Loucy (cell line): ENCODE measurements around the gene GOLGA5.
"Not testable (repeated sequence)": the region's sequence is repeated elsewhere in the genome, so short reads cannot be mapped to it uniquely, and the experiment has no call there.

Experiments used
- H2AFZ ChIP-seq: fragments of 200-600 bp; sonication (generic); 2 replicates; pipeline ENCODE4 v1.6.0; 2016; ENCODE audit warnings: antibody characterized with exemption, mild to moderate bottlenecking, low read length, moderate library complexity
- H3F3A ChIP-seq: fragments of 200-600 bp; 2 replicates; pipeline ENCODE4 v1.6.0; 2016; ENCODE audit warnings: antibody characterized with exemption, low read depth, mild to moderate bottlenecking
- H3K27me3 ChIP-seq: fragments of 200-600 bp; sonication (generic); 2 replicates; pipeline ENCODE4 v1.6.1; 2014; ENCODE audit warnings: low read length, mild to moderate bottlenecking; ENCODE audit not compliant: insufficient read depth, poor library complexity, severe bottlenecking
- H3K36me3 ChIP-seq: fragments of 200-600 bp; sonication (generic); 2 replicates; pipeline ENCODE4 v1.6.1; 2016; ENCODE audit warnings: low read length; ENCODE audit not compliant: insufficient read depth
- H3K4me1 ChIP-seq: fragments of 200-600 bp; sonication (generic); 2 replicates; pipeline ENCODE4 v1.5.1; 2014; ENCODE audit warnings: low read length, mild to moderate bottlenecking; ENCODE audit not compliant: insufficient read depth, poor library complexity, severe bottlenecking
- H3K4me2 ChIP-seq: fragments of 200-600 bp; sonication (generic); 2 replicates; pipeline ENCODE4 v1.6.0; 2014; ENCODE audit warnings: antibody characterized with exemption, low read length, low read depth, mild to moderate bottlenecking; ENCODE audit not compliant: poor library complexity, severe bottlenecking
- H3K4me3 ChIP-seq: fragments of 200-600 bp; sonication (generic); 2 replicates; pipeline ENCODE4 v1.5.1; 2014; ENCODE audit warnings: low read length, mild to moderate bottlenecking, mixed read lengths; ENCODE audit not compliant: poor library complexity, severe bottlenecking
- H3K79me2 ChIP-seq: fragments of 200-600 bp; sonication (generic); 2 replicates; pipeline ENCODE4 v1.6.1; 2014; ENCODE audit warnings: low read length; ENCODE audit not compliant: insufficient read depth
- H3K9ac ChIP-seq: fragments of 200-600 bp; sonication (generic); 2 replicates; pipeline ENCODE4 v1.6.0; 2014; ENCODE audit warnings: mild to moderate bottlenecking, low read depth, low read length, moderate library complexity; ENCODE audit not compliant: poor library complexity, severe bottlenecking
- H3K9me2 ChIP-seq: fragments of 200-600 bp; sonication (generic); replicated peaks from 2 replicates; pipeline ENCODE4 v1.6.1; 2016; ENCODE audit warnings: low read depth, low read length, mixed read lengths
- H3K9me3 ChIP-seq: fragments of 200-600 bp; sonication (generic); 2 replicates; pipeline ENCODE4 v1.6.1; 2014; ENCODE audit warnings: mild to moderate bottlenecking, antibody characterized with exemption, low read length, low read depth; ENCODE audit not compliant: insufficient read depth
- H4K20me1 ChIP-seq: fragments of 200-600 bp; sonication (generic); 2 replicates; pipeline ENCODE4 v1.6.0; 2014; ENCODE audit warnings: antibody characterized with exemption, low read length, mild to moderate bottlenecking; ENCODE audit not compliant: insufficient read depth, poor library complexity, severe bottlenecking
- CTCF ChIP-seq: fragments of 200-600 bp; sonication (generic); conservative IDR thresholded peaks from 2 replicates; pipeline ENCODE4 v1.5.1; 2014; ENCODE audit warnings: mild to moderate bottlenecking, antibody characterized with exemption, low read length
- EZH2phosphoT487 ChIP-seq: fragments of 200-600 bp; IDR thresholded peaks from 2 replicates; pipeline ENCODE4 v1.6.1; 2018; ENCODE audit warnings: antibody characterized with exemption, mild to moderate bottlenecking, moderate library complexity, borderline replicate concordance

Gene GOLGA5

GRCh38 chr14:92802678-92803077, 8.6 kb downstream of the GOLGA5 start:
- Histone ChIP-seq H3K36me3 (peaks cover 23% of the 10 kb centered on the region), H3K4me3 (peak overlapping the region; percentile 27), H3K9ac (no peak overlapping the region), H3K4me1 (peaks cover 40% of the 10 kb centered on the region), H4K20me1 (peaks cover 8% of the 10 kb centered on the region), H3K27me3 (no peaks in the 10 kb centered on the region), H3K9me3 (no peaks in the 10 kb centered on the region), H3K9me2 (no peaks in the 10 kb centered on the region), H2AFZ (no peak overlapping the region), H3K4me2 (no peak overlapping the region), H3F3A (0 out of 2 replicates have a peak, but pooled peaks cover 5% of the 10 kb centered on the region), H3K79me2 (peaks cover 32% of the 10 kb centered on the region; the same call in 1 of the 2 replicates)
- no peak for TF ChIP-seq CTCF
- TF ChIP-seq EZH2phosphoT487: no peak

GRCh38 chr14:92813201-92813600, 19.1 kb downstream of the GOLGA5 start:
- no peaks in the 10 kb centered on the region for H4K20me1 ChIP-seq
- no peaks in the 10 kb centered on the region for H3K27me3 ChIP-seq
- H3K4me2 ChIP-seq: no peak overlapping the region
- H2AFZ ChIP-seq: no peak overlapping the region
- peaks cover 74% of the 10 kb centered on the region; the same call in 1 of the 2 replicates for H3K36me3 ChIP-seq
- H3K4me3 ChIP-seq: no peak overlapping the region
- no peak overlapping the region for H3K9ac ChIP-seq
- no peaks in the 10 kb centered on the region for H3K4me1 ChIP-seq
- H3K79me2 ChIP-seq: no peaks in the 10 kb centered on the region
- no peaks in the 10 kb centered on the region for H3F3A ChIP-seq
- TF ChIP-seq CTCF: no peak
- TF ChIP-seq EZH2phosphoT487: no peak
- H3K9me3 ChIP-seq: no peaks in the 10 kb centered on the region
- H3K9me2 ChIP-seq: no peaks in the 10 kb centered on the region

GRCh38 chr14:92819011-92819597, 25.0 kb downstream of the GOLGA5 start:
- Histone ChIP-seq H3K4me3 (no peak overlapping the region), H3K9me2 (no peaks in the 10 kb centered on the region), H3K27me3 (no peaks in the 10 kb centered on the region), H3F3A (no peaks in the 10 kb centered on the region), H4K20me1 (no peaks in the 10 kb centered on the region), H3K9ac (no peak overlapping the region), H3K79me2 (no peaks in the 10 kb centered on the region), H3K9me3 (no peaks in the 10 kb centered on the region), H3K4me2 (no peak overlapping the region), H3K36me3 (peaks cover 61% of the 10 kb centered on the region; the same call in 1 of the 2 replicates), H2AFZ (no peak overlapping the region), H3K4me1 (no peaks in the 10 kb centered on the region)
- TF ChIP-seq EZH2phosphoT487 (no peak), CTCF (no peak)

- not testable (repeated sequence) for H4K20me1 ChIP-seq, H3K4me3 ChIP-seq, H3K9me3 ChIP-seq, H3K9me2 ChIP-seq, H3K4me1 ChIP-seq, H2AFZ ChIP-seq, H3K27me3 ChIP-seq, H3K79me2 ChIP-seq, H3F3A ChIP-seq, H3K4me2 ChIP-seq, H3K9ac ChIP-seq
- H3K36me3 ChIP-seq: peaks cover 67% of the 10 kb centered on the region; the same call in 1 of the 2 replicates
Observed at GRCh38 chr14:92819680-92820535, 25.8 kb downstream of the GOLGA5 start.

- not testable (repeated sequence) for H3K27me3 ChIP-seq, H3K4me3 ChIP-seq, H3F3A ChIP-seq, H3K9ac ChIP-seq, H3K9me3 ChIP-seq, H3K9me2 ChIP-seq, H3K4me1 ChIP-seq, H3K79me2 ChIP-seq, H2AFZ ChIP-seq, H3K4me2 ChIP-seq, H4K20me1 ChIP-seq
- H3K36me3 ChIP-seq: peaks cover 68% of the 10 kb centered on the region; the same call in 1 of the 2 replicates
Observed at GRCh38 chr14:92820536-92820840, 26.4 kb downstream of the GOLGA5 start.
